Epithelial cell of esophagus (primary cell): ENCODE data around the gene FES.

Experiments
- DNase-seq: peaks from one replicate; pipeline ENCODE4 v3.0.0; 2010; ENCODE audit warnings: low read depth
- H3K4me3 ChIP-seq: 2 replicates; pipeline ENCODE4 v1.5.1; 2011; ENCODE audit warnings: mild to moderate bottlenecking, low read length, control low read depth
- CTCF ChIP-seq: IDR thresholded peaks from 2 replicates; pipeline ENCODE4 v1.5.1; 2011; ENCODE audit warnings: low read depth, mild to moderate bottlenecking, low read length, control low read depth, inconsistent platforms; ENCODE audit not compliant: insufficient read depth; ENCODE audit errors: missing control alignments

FES gene

DNA sequence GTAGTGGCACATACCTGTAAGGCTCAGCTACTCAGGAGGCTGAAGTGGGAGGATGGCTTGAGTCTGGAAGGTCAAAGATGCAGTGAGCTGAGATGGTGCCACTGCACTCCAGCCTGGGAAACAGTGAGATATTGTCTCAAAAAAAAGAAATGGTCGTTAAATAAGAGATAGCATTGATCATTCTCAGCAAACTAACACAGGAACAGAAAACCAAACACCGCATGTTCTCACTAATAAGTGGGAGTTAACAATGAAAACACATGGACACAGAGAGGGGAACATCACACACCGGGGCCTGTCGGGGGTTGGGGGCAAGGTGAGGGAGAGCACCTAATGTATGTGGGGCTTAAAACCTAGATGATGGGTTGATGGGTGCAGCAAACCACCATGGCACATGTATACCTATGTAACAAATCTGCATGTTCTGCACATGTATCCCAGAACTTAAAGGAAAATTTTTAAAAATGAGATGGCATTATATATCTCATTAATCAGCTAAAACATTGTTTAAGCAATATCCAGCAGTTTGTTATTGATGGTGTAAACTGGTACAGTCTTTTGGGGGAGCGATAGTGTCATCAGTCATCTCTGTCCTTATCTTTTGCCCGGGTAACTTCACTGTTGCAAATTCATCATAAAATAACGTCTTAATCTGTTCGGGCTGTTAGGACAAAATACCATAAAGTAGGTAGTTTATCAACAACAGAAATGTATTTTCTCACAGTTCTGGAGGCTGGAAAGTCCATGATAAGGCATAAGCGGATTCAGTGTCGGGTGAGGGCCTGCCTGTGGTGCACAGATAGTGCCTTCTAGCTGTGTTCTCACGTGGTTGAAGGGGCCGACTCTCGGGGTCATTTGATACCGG is 17.1 kb downstream of the FES start:
- DNase-seq = no peak
- TF ChIP-seq CTCF = no peak
- H3K4me3 ChIP-seq = peak overlapping the region; percentile 68

- peak; percentile 86 for DNase-seq
- H3K4me3 ChIP-seq = peak overlapping the region; percentile 68
- TF ChIP-seq CTCF = peak; percentile 81
Measured at GRCh38 chr15:90902040-90902839, 17.9 kb downstream of the FES start.

DNA sequence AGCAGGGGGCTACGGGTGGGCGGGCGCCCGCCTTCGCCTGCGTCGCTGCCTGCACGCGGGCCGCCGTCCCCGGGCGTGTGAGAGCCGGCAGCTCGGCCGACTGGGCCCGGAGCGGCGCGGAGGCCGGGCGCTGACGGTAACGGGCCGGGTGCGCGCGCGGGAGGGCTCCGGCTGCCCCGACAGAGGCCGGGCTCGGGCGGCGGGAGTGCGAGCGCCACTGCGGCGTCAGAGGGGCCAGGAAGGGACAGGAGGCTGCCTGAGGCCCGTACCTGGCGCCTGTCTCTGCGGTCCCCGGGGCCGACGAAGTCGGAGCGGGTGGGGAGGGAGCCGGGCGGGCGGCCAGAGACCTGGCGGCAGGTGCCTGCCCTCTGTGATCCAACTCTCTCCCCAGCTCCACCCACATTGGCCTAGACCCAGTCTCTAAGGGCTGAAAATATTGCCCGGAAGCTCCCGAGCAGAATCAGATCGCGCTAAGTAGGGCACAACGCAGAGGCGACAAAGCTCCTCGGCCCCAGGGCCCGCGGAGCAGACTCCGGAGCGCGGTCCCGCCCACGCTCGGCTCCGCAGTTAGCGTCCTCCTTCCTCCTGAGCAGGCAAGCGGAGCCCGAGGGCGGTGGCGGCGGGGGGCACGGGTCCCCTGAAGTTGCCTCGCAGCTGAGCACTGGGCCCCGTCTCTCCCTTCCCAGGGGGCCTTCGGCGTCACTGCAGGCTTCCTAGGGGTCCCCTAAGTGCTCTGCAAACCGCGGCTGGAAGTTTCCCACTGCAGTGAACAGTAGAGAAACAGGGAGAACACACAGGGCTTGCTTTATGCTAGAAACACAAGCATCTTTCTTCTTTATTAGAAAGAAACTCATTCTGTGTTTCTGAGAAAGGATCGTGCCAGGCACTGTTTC is 18.8 kb downstream of the FES start, which contains the start of gene MAN2A2:
TSS of gene MAN2A2 (plus strand) at position 463 of the 893 bp plus-strand sequence. CDS start 906 bp downstream, outside the sequence.
- TF ChIP-seq CTCF = no peak
- DNase-seq = peak; percentile 53
- peak within 1 kb of the TSS; percentile 79 for H3K4me3 ChIP-seq

GRCh38 chr15:90903733-90904536 is 19.6 kb downstream of the FES start:
- peak; percentile 48 for DNase-seq
- peak overlapping the region; percentile 79 for H3K4me3 ChIP-seq
- TF ChIP-seq CTCF = peak; percentile 33

DNA sequence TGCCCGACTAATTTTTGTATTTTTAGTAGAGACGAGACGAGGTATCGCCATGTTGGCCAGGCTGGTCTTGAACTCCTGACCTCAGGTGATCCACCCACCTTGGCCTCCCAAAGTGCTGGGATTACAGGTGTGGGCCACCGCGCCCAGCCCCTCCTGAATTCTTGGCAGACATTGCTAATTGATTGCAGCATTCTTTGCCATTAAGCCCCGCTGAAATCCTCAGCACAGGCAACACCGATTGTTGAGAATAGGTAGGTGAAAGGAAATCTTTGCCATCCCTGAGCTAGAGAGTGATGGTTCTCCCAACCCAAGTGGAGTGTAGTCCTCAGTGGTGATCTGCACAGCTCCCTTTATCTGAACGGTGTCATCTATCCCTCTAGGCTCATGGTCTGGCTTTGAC is 20.4 kb downstream of the FES start:
- H3K4me3 ChIP-seq = no peak overlapping the region
- TF ChIP-seq CTCF = no peak
- DNase-seq = no peak
